Measurements from ENCODE around the gene PPP1R16B.

The PPP1R16B gene

DNA sequence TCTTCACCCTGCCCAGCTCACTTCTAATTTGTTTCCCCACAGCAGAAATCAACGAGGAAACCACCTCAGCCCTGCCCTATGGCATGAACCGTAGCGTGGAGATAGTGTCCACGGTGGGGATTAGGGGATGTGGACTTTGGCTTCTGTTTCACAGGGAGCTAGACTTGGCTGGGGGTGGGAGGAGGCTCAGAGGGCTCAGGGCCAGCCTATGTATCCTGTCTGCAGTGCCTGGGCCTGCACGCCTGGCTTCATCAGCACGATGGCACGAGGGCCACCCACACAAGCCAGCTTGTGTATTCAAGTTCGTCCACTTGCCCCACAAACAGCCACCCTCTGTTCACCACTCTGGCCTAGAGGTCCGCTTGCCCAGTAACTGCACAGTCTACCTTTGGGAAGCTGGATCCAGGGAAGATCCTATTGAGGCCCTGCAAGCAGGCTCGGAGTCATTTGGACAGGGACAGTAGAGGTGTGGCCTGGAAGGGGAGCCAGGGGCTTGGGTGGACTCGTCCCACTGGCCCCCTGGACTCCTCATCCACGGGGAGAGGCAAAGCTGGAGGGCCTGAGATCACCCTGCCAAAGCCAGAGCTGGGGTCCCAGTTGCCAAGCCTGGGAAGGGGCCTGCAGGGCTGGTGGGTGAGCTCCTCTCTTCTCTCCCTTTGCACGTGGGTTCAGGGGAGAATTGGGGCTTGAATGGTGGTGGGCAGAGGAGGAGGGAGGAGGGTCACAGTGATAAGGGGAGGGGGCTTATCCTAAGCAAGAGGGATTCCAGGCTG is 82.7 kb downstream of the PPP1R16B start:
- Histone ChIP-seq H3K4me1 (ENCODE audit: control insufficient read depth in 1 of 2, insufficient read depth in 1 of 2, low read depth in 1 of 2, low read length in 1 of 2) (peaks cover 4 to 7% of the 10 kb centered on the region in 2 experiments), H3K4me3 (ENCODE audit: low read depth in 1 of 2, low read length in 1 of 2) (no peak overlapping the region), H3K36me3 (no peaks in the 10 kb centered on the region), H3K27me3 (no peaks in the 10 kb centered on the region), H3K27ac (no peak overlapping the region), H3K9me3 (no peaks in the 10 kb centered on the region)
- TF ChIP-seq, protein P1, sequence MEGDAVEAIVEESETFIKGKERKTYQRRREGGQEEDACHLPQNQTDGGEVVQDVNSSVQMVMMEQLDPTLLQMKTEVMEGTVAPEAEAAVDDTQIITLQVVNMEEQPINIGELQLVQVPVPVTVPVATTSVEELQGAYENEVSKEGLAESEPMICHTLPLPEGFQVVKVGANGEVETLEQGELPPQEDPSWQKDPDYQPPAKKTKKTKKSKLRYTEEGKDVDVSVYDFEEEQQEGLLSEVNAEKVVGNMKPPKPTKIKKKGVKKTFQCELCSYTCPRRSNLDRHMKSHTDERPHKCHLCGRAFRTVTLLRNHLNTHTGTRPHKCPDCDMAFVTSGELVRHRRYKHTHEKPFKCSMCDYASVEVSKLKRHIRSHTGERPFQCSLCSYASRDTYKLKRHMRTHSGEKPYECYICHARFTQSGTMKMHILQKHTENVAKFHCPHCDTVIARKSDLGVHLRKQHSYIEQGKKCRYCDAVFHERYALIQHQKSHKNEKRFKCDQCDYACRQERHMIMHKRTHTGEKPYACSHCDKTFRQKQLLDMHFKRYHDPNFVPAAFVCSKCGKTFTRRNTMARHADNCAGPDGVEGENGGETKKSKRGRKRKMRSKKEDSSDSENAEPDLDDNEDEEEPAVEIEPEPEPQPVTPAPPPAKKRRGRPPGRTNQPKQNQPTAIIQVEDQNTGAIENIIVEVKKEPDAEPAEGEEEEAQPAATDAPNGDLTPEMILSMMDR (IDR thresholded peaks at IDR 0.05): no peak

- Histone ChIP-seq H3K9me3 (no peaks in the 10 kb centered on the region), H3K4me3 (ENCODE audit: low read depth in 1 of 2, low read length in 1 of 2) (no peak overlapping the region), H3K4me1 (ENCODE audit: control insufficient read depth in 1 of 2, insufficient read depth in 1 of 2, low read depth in 1 of 2, low read length in 1 of 2) (peaks cover 3 to 4% of the 10 kb centered on the region in 2 experiments), H3K36me3 (no peaks in the 10 kb centered on the region), H3K27me3 (peaks cover 2% of the 10 kb centered on the region), H3K27ac (no peak overlapping the region)
- TF ChIP-seq, protein P1 (IDR thresholded peaks at IDR 0.05): no peak
Observed at GRCh38 chr20:38889050-38889449, 83.6 kb downstream of the PPP1R16B start.

DNA sequence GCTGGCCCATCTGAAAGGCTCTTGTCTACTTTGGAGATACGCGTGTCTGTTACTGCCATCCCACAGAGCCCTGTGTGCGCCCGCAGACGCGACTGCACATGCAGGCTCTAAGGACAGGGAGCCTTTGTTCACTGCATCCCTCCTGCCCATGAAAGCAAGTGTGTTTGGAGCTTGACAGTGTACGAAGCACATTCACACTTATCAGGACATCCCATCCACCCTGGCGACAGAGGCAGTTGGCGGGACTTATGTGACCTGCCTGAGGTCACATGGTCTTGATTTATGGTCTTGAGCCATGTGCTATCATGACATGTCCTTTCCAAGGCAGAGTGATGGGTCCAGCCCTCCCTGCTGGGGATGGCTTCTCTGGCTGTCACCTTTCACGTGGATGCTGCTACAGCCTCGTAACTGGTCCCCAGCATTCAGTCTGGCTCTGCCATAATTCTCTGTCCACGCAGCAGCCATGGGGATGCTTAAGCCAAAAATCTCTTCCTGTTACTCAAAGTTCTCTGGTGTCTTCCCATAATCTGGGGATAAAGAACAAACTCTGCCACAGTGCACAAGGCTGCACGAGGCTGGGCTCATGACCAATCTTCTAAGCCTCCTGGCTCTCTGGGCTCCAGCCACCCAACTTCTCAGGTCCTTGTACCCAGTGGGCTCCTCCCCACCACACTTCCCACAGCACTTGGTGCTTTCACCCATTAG is 84.4 kb downstream of the PPP1R16B start:
- H3K27me3 ChIP-seq: peaks cover 9% of the 10 kb centered on the region

GRCh38 chr20:38890497-38890818 is 85.0 kb downstream of the PPP1R16B start:
- Histone ChIP-seq H3K27me3 (peaks cover 9% of the 10 kb centered on the region), H3K9me3 (no peaks in the 10 kb centered on the region), H3K4me1 (ENCODE audit: control insufficient read depth in 1 of 2, insufficient read depth in 1 of 2, low read depth in 1 of 2, low read length in 1 of 2) (no peaks in the 10 kb centered on the region), H3K4me3 (ENCODE audit: low read depth in 1 of 2, low read length in 1 of 2) (no peak overlapping the region), H3K27ac (no peak overlapping the region), H3K36me3 (no peaks in the 10 kb centered on the region)
- TF ChIP-seq, protein P1 (IDR thresholded peaks at IDR 0.05): no peak

More for the DNA sequence above, 84.4 kb downstream of the PPP1R16B start:
- no peaks in the 10 kb centered on the region for H3K4me1 ChIP-seq (ENCODE audit: control insufficient read depth in 1 of 2, insufficient read depth in 1 of 2, low read depth in 1 of 2, low read length in 1 of 2)
- no peaks in the 10 kb centered on the region for H3K36me3 ChIP-seq
- TF ChIP-seq, protein P1 (IDR thresholded peaks at IDR 0.05): no peak
- no peak overlapping the region for H3K4me3 ChIP-seq (ENCODE audit: low read depth in 1 of 2, low read length in 1 of 2)
- no peaks in the 10 kb centered on the region for H3K9me3 ChIP-seq
- H3K27ac ChIP-seq: no peak overlapping the region

DNA sequence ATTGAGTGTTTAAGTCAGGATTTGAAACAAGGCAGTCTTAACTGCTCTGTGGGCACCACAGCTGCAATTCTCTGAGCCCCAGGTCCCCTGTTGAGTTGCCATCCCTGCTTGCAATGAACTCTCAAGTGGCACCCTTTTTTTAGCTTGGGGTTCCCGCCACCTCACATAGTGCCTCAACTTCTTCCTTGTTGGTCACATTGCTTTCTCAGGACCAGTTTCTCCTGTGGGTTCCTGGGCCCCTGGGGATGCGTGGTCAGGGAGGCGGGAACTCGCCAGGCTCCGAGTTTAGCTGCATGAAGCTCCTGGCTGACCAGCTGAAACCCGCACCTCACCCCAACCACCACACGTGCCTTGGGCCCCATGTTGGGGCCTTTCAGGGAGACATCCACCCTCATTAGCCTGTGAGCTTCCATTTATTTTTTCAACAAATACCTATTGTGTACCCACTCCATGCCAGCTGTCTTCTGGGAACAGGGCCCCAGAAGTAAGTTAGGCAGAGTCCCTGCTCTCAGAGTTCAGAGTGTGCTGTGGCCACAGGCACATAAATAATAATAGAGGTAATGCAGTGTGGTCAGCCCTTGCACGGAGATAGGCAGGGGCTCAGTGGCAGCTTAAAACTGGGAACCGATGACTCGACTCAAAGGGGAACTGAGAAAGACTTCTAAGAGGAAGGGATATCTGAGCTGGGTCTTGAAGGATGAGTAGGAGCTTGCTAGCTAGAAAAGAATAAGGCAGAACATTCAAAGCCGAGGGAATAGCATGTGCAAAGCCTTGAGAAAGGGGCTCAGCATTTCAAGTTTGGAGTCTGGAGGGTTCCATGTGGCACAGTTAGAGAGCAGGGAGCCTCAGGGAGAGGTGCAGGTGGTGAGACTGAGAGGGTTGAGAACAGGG is 86.8 kb downstream of the PPP1R16B start:
- Histone ChIP-seq H3K9me3 (no peaks in the 10 kb centered on the region), H3K4me1 (ENCODE audit: control insufficient read depth in 1 of 2, insufficient read depth in 1 of 2, low read depth in 1 of 2, low read length in 1 of 2) (no peaks in the 10 kb centered on the region), H3K27me3 (peaks cover 9% of the 10 kb centered on the region), H3K4me3 (ENCODE audit: low read depth in 1 of 2, low read length in 1 of 2) (no peak overlapping the region), H3K27ac (no peak overlapping the region), H3K36me3 (no peaks in the 10 kb centered on the region)
- TF ChIP-seq, protein P1 (IDR thresholded peaks at IDR 0.05): no peak

All from neutrophil (primary cell).